ENCODE data around the gene ANO1.

- TF ChIP-seq POU6F1 (CRISPR knock-in tag; IDR thresholded peaks at IDR 0.05; ENCODE audit: borderline replicate concordance, low read depth) (no peak), PPARA (CRISPR knock-in tag; IDR thresholded peaks at IDR 0.05; ENCODE audit: borderline replicate concordance) (no peak), SNAI2 (CRISPR knock-in tag; IDR thresholded peaks at IDR 0.05) (no peak), TOX (CRISPR knock-in tag; IDR thresholded peaks at IDR 0.05; ENCODE audit: borderline replicate concordance) (no peak)
These were observed 104.1 kb downstream of the ANO1 start for GRCh38 chr11:70182266-70182665.

Data from SK-N-SH treated with all-trans-retinoic acid at 6 μM for 48 hours (cell line).